PC-3 (cell line): Measurements from ENCODE around the gene CCSER1. TPM values are rescaled to one million over a fixed set of nuclear protein-coding genes. Genes with fewer than 3 reads are reported as not detected.
"Not testable (repeated sequence)": the region's sequence is repeated elsewhere in the genome, so short reads cannot be mapped to it uniquely, and the experiment has no call there.

ENCODE experiments used
- ATAC-seq: fragments of 200-7000 bp; cut with Tn5 transposase; 2 replicates; pipeline ENCODE4 v1.9.1; 2020; ENCODE audit warnings: mild to moderate bottlenecking, moderate library complexity
- BruUV-seq: library from RNA; stranded (reverse); fragments of 400-500 nt; replicated peaks from 2 replicates; lab custom pipeline; 2021; lab: Mats Ljungman, UMichigan
- CTCF ChIA-PET: fragments of 300-600 bp; sonication (Branson Sonifier 250); formaldehyde crosslinking; loops from one replicate; lab custom pipeline; 2022; ENCODE audit warnings: antibody characterized with exemption; lab: Charles Lee
- POLR2A ChIA-PET: fragments of 300-600 bp; sonication (Branson Sonifier 250); formaldehyde crosslinking; loops from one replicate; lab custom pipeline; 2022; ENCODE audit warnings: antibody characterized with exemption; ENCODE audit not compliant: unreplicated experiment; lab: Charles Lee
- DNase-seq: peaks from one replicate; pipeline ENCODE4 v3.0.0-alpha.2; 2015
- H2AFZ ChIP-seq: fragments of 300-600 bp; sonication (generic); 2 replicates; pipeline ENCODE4 v1.6.0; 2016; ENCODE audit warnings: antibody characterized with exemption, low read length
- H3F3A ChIP-seq: fragments of 300-600 bp; sonication (generic); one replicate; pipeline ENCODE4 v1.6.0; 2017; ENCODE audit warnings: antibody characterized with exemption, low read length, control low read depth, mild to moderate bottlenecking; ENCODE audit not compliant: unreplicated experiment
- H3K27ac ChIP-seq: fragments of 300-600 bp; sonication (generic); 2 replicates; pipeline ENCODE4 v1.5.1; 2016; ENCODE audit warnings: mild to moderate bottlenecking, low read length
- H3K27me3 ChIP-seq: fragments of 300-600 bp; sonication (generic); 2 replicates; pipeline ENCODE4 v1.6.1; 2016; ENCODE audit warnings: low read length, mixed read lengths
- H3K36me3 ChIP-seq: fragments of 300-600 bp; sonication (generic); 2 replicates; pipeline ENCODE4 v1.6.1; 2016; ENCODE audit warnings: low read depth, mixed run types, low read length, mixed read lengths
- H3K4me1 ChIP-seq: fragments of 300-600 bp; sonication (generic); 2 replicates; pipeline ENCODE4 v1.5.1; 2016; ENCODE audit warnings: low read length; ENCODE audit not compliant: insufficient read depth
- H3K4me2 ChIP-seq: fragments of 300-600 bp; sonication (generic); 2 replicates; pipeline ENCODE4 v1.6.0; 2016; ENCODE audit warnings: low read length
- H3K4me3 ChIP-seq: fragments of 300-600 bp; sonication (generic); 2 replicates; pipeline ENCODE4 v1.5.1; 2016; ENCODE audit warnings: mild to moderate bottlenecking, low read length, mixed read lengths
- H3K79me2 ChIP-seq: fragments of 300-600 bp; sonication (generic); 2 replicates; pipeline ENCODE4 v1.6.1; 2017; ENCODE audit warnings: low read length, mixed read lengths
- H3K9ac ChIP-seq: fragments of 300-600 bp; sonication (generic); 2 replicates; pipeline ENCODE4 v1.6.0; 2016; ENCODE audit warnings: mild to moderate bottlenecking, low read length
- H3K9me2 ChIP-seq: fragments of 300-600 bp; sonication (generic); replicated peaks from 2 replicates; pipeline ENCODE4 v1.6.1; 2016; ENCODE audit warnings: mixed run types, low read length, mixed read lengths
- H3K9me3 ChIP-seq: fragments of 300-600 bp; sonication (generic); 2 replicates; pipeline ENCODE4 v1.6.1; 2016; ENCODE audit warnings: low read length, mixed read lengths
- H4K20me1 ChIP-seq: fragments of 300-600 bp; sonication (generic); 2 replicates; pipeline ENCODE4 v1.6.1; 2016; ENCODE audit warnings: low read length, mixed read lengths
- CTCF ChIP-seq: fragments of 300-600 bp; sonication (generic); conservative IDR thresholded peaks from 2 replicates; pipeline ENCODE4 v1.5.1; 2017; ENCODE audit warnings: antibody characterized with exemption, low read depth, mild to moderate bottlenecking, low read length
- EZH2 ChIP-seq: fragments of 300-600 bp; sonication (generic); IDR thresholded peaks from one replicate; pipeline ENCODE4 v1.6.1; 2017; ENCODE audit warnings: antibody characterized with exemption, mild to moderate bottlenecking, low read length; ENCODE audit not compliant: unreplicated experiment
- EZH2phosphoT487 ChIP-seq: fragments of 300-600 bp; sonication (generic); IDR thresholded peaks from 2 replicates; pipeline ENCODE4 v1.6.1; 2018; ENCODE audit warnings: mild to moderate bottlenecking, antibody characterized with exemption, low read length, borderline replicate concordance
- intact Hi-C: fragments of 100-400 bp; cut with micrococcal nuclease; formaldehyde crosslinking; loops from 2 replicates; pipeline ENCODE4 v1.9.0; 2023
- total RNA-seq: library from RNA; depleted of rRNA; stranded (reverse); fragments of >200 nt; gene quantifications from 2 replicates; pipeline ENCODE4 v1.2.3, GENCODE V29; 2014

CCSER1 gene
- total RNA-seq, 1 experiment from 2014 or later = 6.0 TPM

GRCh38 chr4:91257721-91258120 lies 1130.5 kb downstream of the CCSER1 start:
- Histone ChIP-seq H3K9me3 (no peaks in the 10 kb centered on the region), H3K27ac (no peak overlapping the region), H3F3A (no peaks in the 10 kb centered on the region), H3K4me2 (no peak overlapping the region), H3K79me2 (no peaks in the 10 kb centered on the region), H3K4me3 (no peak overlapping the region), H3K36me3 (no peaks in the 10 kb centered on the region), H3K9ac (no peak overlapping the region), H3K27me3 (no peaks in the 10 kb centered on the region), H3K9me2 (no peaks in the 10 kb centered on the region), H4K20me1 (no peaks in the 10 kb centered on the region), H2AFZ (no peak overlapping the region), H3K4me1 (no peaks in the 10 kb centered on the region)
- ChIA-PET CTCF (no interaction called here), POLR2A (interaction anchor here (0.6 kb wide), 1 partner anchor 105 kb away, joined by 3 read pairs; no protein-coding TSS in a partner anchor)
- TF ChIP-seq EZH2 (no peak), EZH2phosphoT487 (no peak), CTCF (no peak)
- no peak for ATAC-seq
- BruUV-seq = no TSS peak
- intact Hi-C loops = no loop called here
- no peak for DNase-seq

GRCh38 chr4:91258326-91258725 lies 1131.1 kb downstream of the CCSER1 start:
- intact Hi-C loops = no loop called here
- Histone ChIP-seq H3K27me3 (no peaks in the 10 kb centered on the region), H3K27ac (no peak overlapping the region), H3K4me3 (no peak overlapping the region), H3K9me2 (no peaks in the 10 kb centered on the region), H2AFZ (no peak overlapping the region), H4K20me1 (no peaks in the 10 kb centered on the region), H3K36me3 (no peaks in the 10 kb centered on the region), H3K4me1 (no peaks in the 10 kb centered on the region), H3K79me2 (no peaks in the 10 kb centered on the region), H3F3A (no peaks in the 10 kb centered on the region), H3K9ac (no peak overlapping the region), H3K4me2 (no peak overlapping the region), H3K9me3 (no peaks in the 10 kb centered on the region)
- ChIA-PET CTCF (no interaction called here), POLR2A (interaction anchor here (0.6 kb wide), 1 partner anchor 106 kb away, joined by 3 read pairs; no protein-coding TSS in a partner anchor)
- ATAC-seq = no peak
- TF ChIP-seq EZH2phosphoT487 = no peak
- BruUV-seq = no TSS peak
- DNase-seq = no peak

GRCh38 chr4:91267543-91267942 lies 1140.3 kb downstream of the CCSER1 start:
- CTCF ChIA-PET = no interaction called here
- TF ChIP-seq CTCF (no peak), EZH2 (no peak), EZH2phosphoT487 (no peak)
- Histone ChIP-seq H3K4me2 (no peak overlapping the region), H3K36me3 (no peaks in the 10 kb centered on the region), H3K9ac (no peak overlapping the region), H3K9me2 (no peaks in the 10 kb centered on the region), H3K4me1 (no peaks in the 10 kb centered on the region), H2AFZ (no peak overlapping the region), H3K27me3 (no peaks in the 10 kb centered on the region), H3K79me2 (no peaks in the 10 kb centered on the region), H3K27ac (no peak overlapping the region), H3K9me3 (no peaks in the 10 kb centered on the region), H4K20me1 (no peaks in the 10 kb centered on the region), H3F3A (no peaks in the 10 kb centered on the region), H3K4me3 (no peak overlapping the region)
- DNase-seq (no peak), ATAC-seq (no peak)
- POLR2A ChIA-PET = no interaction called here
- no TSS peak for BruUV-seq
- intact Hi-C loops = no loop called here

GRCh38 chr4:91268481-91268880 lies 1141.3 kb downstream of the CCSER1 start:
- H2AFZ ChIP-seq, H3K27me3 ChIP-seq, H3K4me2 ChIP-seq, H3F3A ChIP-seq, ATAC-seq, H3K9ac ChIP-seq, H3K9me3 ChIP-seq, H3K4me3 ChIP-seq, CTCF ChIA-PET, DNase-seq, H3K36me3 ChIP-seq, BruUV-seq, H3K9me2 ChIP-seq, H4K20me1 ChIP-seq, POLR2A ChIA-PET, H3K27ac ChIP-seq, H3K4me1 ChIP-seq, intact Hi-C loops, H3K79me2 ChIP-seq: not testable (repeated sequence)
